ENCODE measurements around the gene TENM4.

GRCh38 chr11:78977009-78977408 is 463.8 kb downstream of the TENM4 start:
- no peak for TF ChIP-seq RXRA (CRISPR knock-in tag; IDR thresholded peaks at IDR 0.05)
- no peak for TF ChIP-seq CHD4 (IDR thresholded peaks at IDR 0.05; ENCODE audit: borderline replicate concordance, low read length)
- TF ChIP-seq, protein P1, sequence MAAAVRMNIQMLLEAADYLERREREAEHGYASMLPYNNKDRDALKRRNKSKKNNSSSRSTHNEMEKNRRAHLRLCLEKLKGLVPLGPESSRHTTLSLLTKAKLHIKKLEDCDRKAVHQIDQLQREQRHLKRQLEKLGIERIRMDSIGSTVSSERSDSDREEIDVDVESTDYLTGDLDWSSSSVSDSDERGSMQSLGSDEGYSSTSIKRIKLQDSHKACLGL (CRISPR knock-in tag; IDR thresholded peaks at IDR 0.05), result no peak
- TF ChIP-seq ZFP91 (CRISPR knock-in tag; IDR thresholded peaks at IDR 0.05; ENCODE audit: borderline replicate concordance), result no peak
- TF ChIP-seq NR2F2 (IDR thresholded peaks at IDR 0.05; ENCODE audit: borderline replicate concordance, low read depth), result no peak
- TF ChIP-seq PTBP1 (IDR thresholded peaks at IDR 0.05; ENCODE audit: low read depth, low read length, poor library complexity, severe bottlenecking), result no peak
- no peak for TF ChIP-seq SMAD9 (CRISPR knock-in tag; IDR thresholded peaks at IDR 0.05)
- TF ChIP-seq CTCF (CRISPR knock-in tag; IDR thresholded peaks at IDR 0.05), result no peak

Data from HepG2 (cell line).